LNCaP clone FGC (cell line): Measurements from ENCODE around the gene GASK1A.

Experiments used
- DNase-seq: peaks from one replicate; pipeline ENCODE4 v3.0.0-alpha.2; 2011; ENCODE audit warnings: low read depth
- H3K4me3 ChIP-seq: 2 replicates; pipeline ENCODE4 v1.5.1; 2011; ENCODE audit warnings: mild to moderate bottlenecking, low read depth, low read length, control low read depth
- CTCF ChIP-seq: IDR thresholded peaks from 2 replicates; pipeline ENCODE4 v1.5.1; 2012; ENCODE audit warnings: mild to moderate bottlenecking; ENCODE audit not compliant: control insufficient read depth, insufficient read depth; ENCODE audit errors: extremely low read depth

The GASK1A gene

GRCh38 chr3:43054754-43055153, 75.6 kb downstream of the GASK1A start:
- no peak overlapping the region for H3K4me3 ChIP-seq
- TF ChIP-seq CTCF: no peak
- DNase-seq: no peak

GRCh38 chr3:43055393-43055792, 76.3 kb downstream of the GASK1A start:
- no peak for DNase-seq
- no peak for TF ChIP-seq CTCF
- H3K4me3 ChIP-seq: no peak overlapping the region

GRCh38 chr3:43055806-43056770, 77.0 kb downstream of the GASK1A start:
- no peak for DNase-seq
- TF ChIP-seq CTCF: no peak
- H3K4me3 ChIP-seq: no peak overlapping the region

GRCh38 chr3:43059456-43059855, 80.3 kb downstream of the GASK1A start:
- TF ChIP-seq CTCF: no peak
- DNase-seq: no peak
- H3K4me3 ChIP-seq: no peak overlapping the region

- no peak for DNase-seq
- no peak for TF ChIP-seq CTCF
- H3K4me3 ChIP-seq: no peak overlapping the region
Observed at GRCh38 chr3:43061101-43061895, 82.2 kb downstream of the GASK1A start.

- no peak for DNase-seq
- TF ChIP-seq CTCF: no peak
Observed at GRCh38 chr3:43062040-43062563, 83.0 kb downstream of the GASK1A start.

More at GRCh38 chr3:43062040-43062563, 83.0 kb downstream of the GASK1A start:
- no peak overlapping the region for H3K4me3 ChIP-seq
